Pancreas (tissue), 10 donors: ENCODE results near the gene LRP8. TPM values are rescaled to one million over a fixed set of nuclear protein-coding genes. Genes with fewer than 3 reads are reported as not detected.

Experiments
- ATAC-seq, 4 donors: fragments of 200-7000 bp; cut with Tn5 transposase; one replicate each; pipeline versions ENCODE4 v1.8.0 to v1.9.1; 2020; ENCODE audit warnings: mild to moderate bottlenecking in 4 of 4, moderate library complexity in 4 of 4
- DNase-seq, 6 donors: peaks; one replicate each; pipeline ENCODE4 v3.0.0-alpha.2; 2020
- FAIRE-seq: peaks from 2 replicates; lab custom pipeline; 2012; peaks lifted over from hg19 to GRCh38; lab: Jason Lieb, UNC
- H3K27ac ChIP-seq, 4 donors: fragments of 200-600 bp; sonication (generic); 1 replicate in 3 of 4; 2 replicates in 1 of 4; pipeline versions ENCODE4 v1.5.0 to v1.8.0; 2020
- H3K27me3 ChIP-seq, 4 donors: fragments of 200-600 bp; one replicate each; pipeline ENCODE4 v1.8.0; 2021
- H3K36me3 ChIP-seq, 3 donors: fragments of 200-600 bp; sonication (generic) in 1 of 3; one replicate each; pipeline versions ENCODE4 v1.5.0 to v1.8.0; 2020 to 2021
- H3K4me1 ChIP-seq, 3 donors: fragments of 200-600 bp; one replicate each; pipeline ENCODE4 v1.8.0; 2021
- H3K4me3 ChIP-seq, 4 donors: fragments of 200-600 bp; sonication (generic) in 2 of 4; one replicate each; pipeline versions ENCODE4 v1.5.0 to v1.8.0; 2020 to 2021
- H3K9me3 ChIP-seq, 4 donors: fragments of 200-600 bp; one replicate each; pipeline ENCODE4 v1.8.0; 2021
- WGBS, 2 donors: extraction: QIAGEN DNeasy Blood & Tissue Kit; methylation state at CpG; one replicate each; pipeline ENCODE4 v1.1.7; 2013; 5-methylcytosine and 5-hydroxymethylcytosine counted together
- intact Hi-C, 3 donors: fragments of 100-400 bp; cut with DNase I; formaldehyde crosslinking; loops; one replicate each; pipeline versions ENCODE4 v1.11.1 to v1.14.2; 2022
- polyA plus RNA-seq, 2 donors: library from polyadenylated mRNA; stranded (reverse); fragments of 200-250 nt; gene quantifications; one replicate each; pipeline ENCODE4 v1.2.3, GENCODE V29; 2013
- total RNA-seq, 6 donors: library from RNA; stranded (reverse); fragmentation: NEBNext Ultra II Directional in 4 of 6; extraction: Animal tissue kit (Norgen Biotek cat#: 25700) in 4 of 6; gene quantifications; one replicate each; pipeline versions ENCODE4 v1.2.1 to v1.2.4, GENCODE V29; 2021 to 2023
- TF ChIP-seq, protein P1 (sequence below), 4 donors: fragments of 200-600 bp; sonication (generic) in 3 of 4; IDR thresholded peaks; one replicate each; pipeline versions ENCODE4 v1.5.0 to v1.8.0; 2021; ENCODE audit warnings: antibody characterized with exemption in 4 of 4
- donor health status: healthy with polysubstance abuse.
- donor health status: DM: no; HTN: no; CAD: no; lungs with moderate emphysema.
- donor health status: DM: no; HTN: no; CAD: no.
- donor health status: control.
- donor health status: control.
- donor health status: Bipolar disorder and iron deficiency.
- donor health status: DM: yes; HTN: yes; CAD: no.
- donor health status: DM: no; HTN: no; CAD: no.
- donor health status: DM: no; HTN: no; CAD: no.
- donor health status: DM: yes; HTN: yes; CAD: no.

Gene LRP8
- total and polyA plus RNA-seq, 8 donors: 0.08 to 2.3 (median 0.59) TPM

DNA sequence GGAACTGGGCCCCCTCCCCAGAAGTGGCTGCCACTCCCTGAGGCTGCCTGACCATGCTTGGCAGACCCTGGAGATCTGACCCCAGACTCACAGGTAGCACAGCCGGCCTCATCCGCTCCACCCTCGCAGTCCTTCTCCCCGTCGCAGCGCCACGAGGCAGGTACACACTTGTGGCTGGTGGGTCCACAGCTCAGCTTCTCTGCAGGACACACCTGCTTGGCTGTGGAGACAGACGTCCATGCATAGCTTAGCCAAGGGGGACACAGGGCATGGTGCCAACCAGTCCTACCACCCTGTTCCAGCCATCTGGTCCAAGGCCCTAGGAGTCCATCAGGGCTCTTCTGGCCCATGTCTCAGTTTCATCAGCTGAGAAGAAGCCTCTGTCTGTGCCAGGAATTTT is 47.4 kb downstream of the LRP8 start:
- H3K9me3 ChIP-seq: no peaks in the 10 kb centered on the region

DNA sequence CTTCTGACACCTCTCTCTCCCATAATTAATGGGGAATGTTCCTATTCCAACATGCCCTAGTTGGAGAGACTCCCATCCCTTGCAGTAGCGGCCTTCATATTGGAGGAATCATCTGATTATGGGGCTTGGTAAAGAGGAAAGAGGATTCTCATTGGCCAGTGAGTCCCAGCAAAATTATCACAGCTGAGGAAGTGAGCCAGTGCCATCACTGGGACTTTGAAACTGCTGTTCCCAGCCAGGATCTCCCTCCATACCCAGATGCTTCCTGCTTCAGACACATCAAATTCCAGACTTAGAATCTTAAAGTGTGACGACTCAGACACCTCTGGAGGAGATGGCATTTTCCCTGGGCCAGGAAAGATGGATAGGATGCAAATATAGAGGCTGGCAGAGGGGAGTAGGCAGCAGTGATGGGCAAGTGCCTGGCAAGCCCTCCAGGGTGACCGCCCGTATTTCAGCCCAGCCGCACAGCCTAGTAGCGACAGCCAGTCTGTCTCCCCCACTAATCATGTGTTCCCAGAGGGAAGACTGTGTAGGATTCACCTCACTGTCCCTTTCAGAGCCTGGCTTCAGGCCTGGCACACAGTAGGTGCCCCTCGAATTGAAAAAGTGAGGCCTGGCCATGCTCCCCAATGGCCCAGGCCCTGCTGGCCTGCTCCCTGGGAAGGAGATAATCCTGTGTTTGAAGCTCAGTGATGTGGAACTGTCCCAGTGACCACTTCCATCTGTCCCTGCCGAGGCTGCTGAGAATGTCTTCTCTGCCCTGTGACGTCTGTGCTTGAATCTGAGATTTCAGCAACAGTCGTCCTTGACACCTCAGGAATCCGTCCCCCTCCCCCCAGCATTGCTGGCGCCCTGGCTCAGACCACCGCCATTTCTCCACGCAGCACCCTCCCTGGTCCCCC is 48.3 kb downstream of the LRP8 start:
- TF ChIP-seq, protein P1, sequence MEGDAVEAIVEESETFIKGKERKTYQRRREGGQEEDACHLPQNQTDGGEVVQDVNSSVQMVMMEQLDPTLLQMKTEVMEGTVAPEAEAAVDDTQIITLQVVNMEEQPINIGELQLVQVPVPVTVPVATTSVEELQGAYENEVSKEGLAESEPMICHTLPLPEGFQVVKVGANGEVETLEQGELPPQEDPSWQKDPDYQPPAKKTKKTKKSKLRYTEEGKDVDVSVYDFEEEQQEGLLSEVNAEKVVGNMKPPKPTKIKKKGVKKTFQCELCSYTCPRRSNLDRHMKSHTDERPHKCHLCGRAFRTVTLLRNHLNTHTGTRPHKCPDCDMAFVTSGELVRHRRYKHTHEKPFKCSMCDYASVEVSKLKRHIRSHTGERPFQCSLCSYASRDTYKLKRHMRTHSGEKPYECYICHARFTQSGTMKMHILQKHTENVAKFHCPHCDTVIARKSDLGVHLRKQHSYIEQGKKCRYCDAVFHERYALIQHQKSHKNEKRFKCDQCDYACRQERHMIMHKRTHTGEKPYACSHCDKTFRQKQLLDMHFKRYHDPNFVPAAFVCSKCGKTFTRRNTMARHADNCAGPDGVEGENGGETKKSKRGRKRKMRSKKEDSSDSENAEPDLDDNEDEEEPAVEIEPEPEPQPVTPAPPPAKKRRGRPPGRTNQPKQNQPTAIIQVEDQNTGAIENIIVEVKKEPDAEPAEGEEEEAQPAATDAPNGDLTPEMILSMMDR (IDR thresholded peaks at IDR 0.05): no peak
- no peak for ATAC-seq
- intact Hi-C loops: loop anchor here in 2 of 3 donors (2.0 to 10.0 kb wide), 2 partner anchors 111 to 115 kb away; no protein-coding TSS in a partner anchor
- H3K4me3 ChIP-seq: no peak overlapping the region
- H3K27ac ChIP-seq: no peak overlapping the region
- no peaks in the 10 kb centered on the region for H3K27me3 ChIP-seq
- H3K36me3 ChIP-seq: no peaks in the 10 kb centered on the region
- DNase-seq: no peak
- no peaks in the 10 kb centered on the region for H3K9me3 ChIP-seq
- FAIRE-seq: no peak
- H3K4me1 ChIP-seq: no peaks in the 10 kb centered on the region
- WGBS, 2 donors: 74% methylated on average over 14 of the region's 14 CpGs

More for the DNA sequence above, 47.4 kb downstream of the LRP8 start:
- TF ChIP-seq, protein P1 (IDR thresholded peaks at IDR 0.05): no peak
- intact Hi-C loops: no loop called here
- ATAC-seq (no peak), DNase-seq (no peak), FAIRE-seq (no peak)
- WGBS, 2 donors: 87 to 88% methylated on average over 8 of the region's 8 CpGs
- Histone ChIP-seq H3K27me3 (no peaks in the 10 kb centered on the region), H3K36me3 (no peaks in the 10 kb centered on the region), H3K27ac (no peak overlapping the region), H3K4me3 (no peak overlapping the region), H3K4me1 (no peaks in the 10 kb centered on the region)

DNA sequence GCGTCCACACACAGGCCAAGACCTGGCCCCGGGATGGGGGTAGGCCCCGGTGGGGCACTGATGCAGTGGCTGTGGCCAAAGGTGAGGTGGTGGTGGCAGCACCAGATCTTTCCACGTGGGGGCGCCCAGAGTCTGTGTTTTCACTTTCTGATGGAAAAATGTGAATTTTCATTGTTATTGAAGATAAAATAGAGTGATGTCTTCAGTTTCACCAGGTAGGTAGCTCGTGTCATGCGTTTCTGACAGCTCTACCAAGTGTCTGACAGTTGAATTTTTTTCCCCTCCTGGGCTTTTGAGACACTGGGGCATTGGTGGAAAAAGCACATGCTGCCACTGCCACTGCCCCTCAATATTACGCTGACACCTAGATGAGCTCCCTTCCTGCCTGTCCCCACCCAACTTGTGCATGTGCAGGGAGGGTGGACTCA is 49.6 kb downstream of the LRP8 start:
- no peak for FAIRE-seq
- H3K4me1 ChIP-seq: no peaks in the 10 kb centered on the region
- intact Hi-C loops: loop anchor here in 2 of 3 donors (2.0 to 10.0 kb wide), 2 partner anchors 112 to 116 kb away; no protein-coding TSS in a partner anchor
- H3K27ac ChIP-seq: no peak overlapping the region
- DNase-seq: peak in 5 of 6 donors; percentile 29 to 86 (median 64)
- 14 to 15% methylated on average over 8 of the region's 8 CpGs for WGBS, 2 donors
- H3K9me3 ChIP-seq: no peaks in the 10 kb centered on the region
- TF ChIP-seq, protein P1 (IDR thresholded peaks at IDR 0.05): peak; percentile 53 to 87 (median 82)
- ATAC-seq: peak; percentile 76 to 88 (median 82)
- H3K4me3 ChIP-seq: no peak overlapping the region
- no peaks in the 10 kb centered on the region for H3K36me3 ChIP-seq
- H3K27me3 ChIP-seq: no peaks in the 10 kb centered on the region

DNA sequence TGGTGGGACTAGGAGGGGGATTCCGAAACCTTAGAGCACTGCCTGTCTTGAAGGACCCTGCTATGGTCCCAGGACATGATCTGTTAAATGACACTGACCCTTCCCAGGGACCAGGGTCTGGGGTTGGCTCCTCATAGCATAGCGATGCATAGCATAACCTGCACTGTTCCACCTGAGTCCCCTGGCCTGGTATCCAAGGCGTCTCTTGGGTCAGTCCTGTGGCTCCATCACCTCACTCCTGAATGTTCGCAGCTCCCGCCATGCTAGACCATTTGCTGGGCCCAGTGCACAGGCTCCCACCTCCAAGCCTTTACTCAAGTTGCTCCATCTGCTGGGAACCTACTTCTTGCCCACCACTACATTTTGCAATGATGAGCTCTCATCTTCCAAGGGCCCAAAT is 50.5 kb downstream of the LRP8 start:
- no peak overlapping the region for H3K27ac ChIP-seq
- DNase-seq (no peak), ATAC-seq (no peak), FAIRE-seq (no peak)
- no peaks in the 10 kb centered on the region for H3K36me3 ChIP-seq
- WGBS, 2 donors: 86 to 97% methylated on average over 5 of the region's 5 CpGs
- TF ChIP-seq, protein P1 (IDR thresholded peaks at IDR 0.05): no peak
- H3K27me3 ChIP-seq: no peaks in the 10 kb centered on the region
- intact Hi-C loops: loop anchor here in 2 of 3 donors (2.0 to 10.0 kb wide), 2 partner anchors 117 to 119 kb away; no protein-coding TSS in a partner anchor
- H3K4me1 ChIP-seq: no peaks in the 10 kb centered on the region
- no peak overlapping the region for H3K4me3 ChIP-seq
- no peaks in the 10 kb centered on the region for H3K9me3 ChIP-seq
